Mesothelial cell of epicardium (in vitro differentiated cells): ENCODE results near the gene PDE4B. TPM values are rescaled to one million over a fixed set of nuclear protein-coding genes. Genes with fewer than 3 reads are reported as not detected.

Experiments used
- DNase-seq, 2 experiments: peaks; one replicate each; pipeline ENCODE4 v3.0.0; 2021; ENCODE audit warnings: low spot score in 2 of 2; ENCODE audit not compliant: unreplicated experiment in 2 of 2
- H3K27ac Mint-ChIP-seq: 2 replicates; pipeline ENCODE4 v1.8.0; 2021; ENCODE audit warnings: mixed read lengths
- H3K27me3 Mint-ChIP-seq: 2 replicates; pipeline ENCODE4 v1.8.0; 2021; ENCODE audit warnings: low read depth, mixed read lengths
- H3K36me3 Mint-ChIP-seq: 2 replicates; pipeline ENCODE4 v1.8.0; 2021; ENCODE audit warnings: mixed read lengths
- H3K4me1 Mint-ChIP-seq: 2 replicates; pipeline ENCODE4 v1.8.0; 2021; ENCODE audit warnings: mixed read lengths
- H3K4me3 Mint-ChIP-seq: 2 replicates; pipeline ENCODE4 v1.8.0; 2021; ENCODE audit warnings: mild to moderate bottlenecking, moderate library complexity, mixed read lengths
- H3K9me3 Mint-ChIP-seq: 2 replicates; pipeline ENCODE4 v1.8.0; 2021; ENCODE audit warnings: mixed read lengths
- CTCF ChIP-seq: fragments of 200-600 bp; sonication (generic); IDR thresholded peaks from one replicate; pipeline ENCODE4 v1.5.0; 2021; ENCODE audit warnings: antibody characterized with exemption; ENCODE audit not compliant: unreplicated experiment
- total RNA-seq: library from RNA; stranded (reverse); gene quantifications from 3 replicates; pipeline ENCODE4 v1.2.1, GENCODE V29; 2021

PDE4B gene
- total RNA-seq, 1 donor from 2014 or later, result 22.3 TPM

- Mint-ChIP-seq H3K36me3 (no peaks in the 10 kb centered on the region), H3K27me3 (peaks cover 14% of the 10 kb centered on the region), H3K9me3 (peaks cover 9% of the 10 kb centered on the region), H3K4me3 (no peak overlapping the region), H3K27ac (no peak overlapping the region), H3K4me1 (peaks cover 9% of the 10 kb centered on the region)
- no peak for DNase-seq
- TF ChIP-seq CTCF, result no peak
Measured at GRCh38 chr1:66166753-66167152, 374.1 kb downstream of the PDE4B start.

GRCh38 chr1:66167267-66167666 lies 374.6 kb downstream of the PDE4B start:
- H3K4me1 Mint-ChIP-seq, result peaks cover 9% of the 10 kb centered on the region
- no peak overlapping the region for H3K4me3 Mint-ChIP-seq
- H3K27me3 Mint-ChIP-seq, result peaks cover 16% of the 10 kb centered on the region
- no peaks in the 10 kb centered on the region for H3K36me3 Mint-ChIP-seq
- H3K27ac Mint-ChIP-seq, result no peak overlapping the region
- DNase-seq, result no peak
- TF ChIP-seq CTCF, result no peak
- peaks cover 9% of the 10 kb centered on the region for H3K9me3 Mint-ChIP-seq

- peaks cover 9% of the 10 kb centered on the region for H3K9me3 Mint-ChIP-seq
- H3K27ac Mint-ChIP-seq, result no peak overlapping the region
- H3K4me3 Mint-ChIP-seq, result no peak overlapping the region
- H3K4me1 Mint-ChIP-seq, result peaks cover 9% of the 10 kb centered on the region
- no peak for DNase-seq
- H3K36me3 Mint-ChIP-seq, result no peaks in the 10 kb centered on the region
- H3K27me3 Mint-ChIP-seq, result peaks cover 14% of the 10 kb centered on the region
- no peak for TF ChIP-seq CTCF
Measured at GRCh38 chr1:66168467-66168887, 375.8 kb downstream of the PDE4B start.

- peaks cover 9% of the 10 kb centered on the region for H3K9me3 Mint-ChIP-seq
- H3K36me3 Mint-ChIP-seq, result no peaks in the 10 kb centered on the region
- H3K4me3 Mint-ChIP-seq, result no peak overlapping the region
- no peak for TF ChIP-seq CTCF
- peaks cover 10% of the 10 kb centered on the region for H3K27me3 Mint-ChIP-seq
- H3K4me1 Mint-ChIP-seq, result peaks cover 9% of the 10 kb centered on the region
- no peak for DNase-seq
- H3K27ac Mint-ChIP-seq, result no peak overlapping the region
Measured at GRCh38 chr1:66168948-66169671, 376.4 kb downstream of the PDE4B start.

GRCh38 chr1:66172272-66172671 lies 379.6 kb downstream of the PDE4B start:
- Mint-ChIP-seq H3K27me3 (peaks cover 12% of the 10 kb centered on the region), H3K9me3 (no peaks in the 10 kb centered on the region), H3K4me3 (no peak overlapping the region), H3K4me1 (peaks cover 26% of the 10 kb centered on the region), H3K36me3 (no peaks in the 10 kb centered on the region), H3K27ac (no peak overlapping the region)
- no peak for TF ChIP-seq CTCF
- no peak for DNase-seq

GRCh38 chr1:66175098-66175497 lies 382.4 kb downstream of the PDE4B start:
- DNase-seq, result no peak
- H3K4me3 Mint-ChIP-seq, result no peak overlapping the region
- peak overlapping the region; percentile 41 for H3K27ac Mint-ChIP-seq
- no peak for TF ChIP-seq CTCF
- no peaks in the 10 kb centered on the region for H3K36me3 Mint-ChIP-seq
- H3K9me3 Mint-ChIP-seq, result no peaks in the 10 kb centered on the region
- H3K27me3 Mint-ChIP-seq, result peaks cover 9% of the 10 kb centered on the region
- H3K4me1 Mint-ChIP-seq, result peaks cover 21% of the 10 kb centered on the region
